RWPE1 (cell line): Measurements from ENCODE around the gene LSM14B.
"Not testable (repeated sequence)": the region's sequence is repeated elsewhere in the genome, so short reads cannot be mapped to it uniquely, and the experiment has no call there.

Experiments
- CTCF ChIA-PET: fragments of 350-600 bp; sonication (Branson Sonifier 250); formaldehyde crosslinking; extraction: SDS; loops from one replicate; lab custom pipeline; 2021; lab: Yijun Ruan, JAX
- POLR2A ChIA-PET: fragments of 400-600 bp; formaldehyde crosslinking; extraction: SDS; loops from one replicate; lab custom pipeline; 2020; ENCODE audit warnings: antibody characterized with exemption; ENCODE audit not compliant: low non-redundant PET; lab: Yijun Ruan, JAX
- DNase-seq: peaks from one replicate; pipeline ENCODE4 v3.0.0; 2012; ENCODE audit warnings: low spot score
- H3K27ac ChIP-seq: fragments of 450-650 bp; 2 replicates; pipeline ENCODE4 v1.5.1; 2017
- CTCF ChIP-seq: fragments of 450-650 bp; conservative IDR thresholded peaks from 2 replicates; pipeline ENCODE4 v1.5.1; 2017; ENCODE audit warnings: low read depth, mild to moderate bottlenecking

The LSM14B gene

GRCh38 chr20:62146019-62146755, 23.9 kb downstream of the LSM14B start:
- no peak overlapping the region; the same call in 1 of the 2 replicates for H3K27ac ChIP-seq
- ChIA-PET CTCF (no interaction called here), POLR2A (interaction anchor here (0.9 kb wide), 1 partner anchor 25 kb away, joined by 3 read pairs; no protein-coding TSS in a partner anchor)
- no peak for TF ChIP-seq CTCF
- no peak for DNase-seq

GRCh38 chr20:62147125-62147524, 24.9 kb downstream of the LSM14B start:
- ChIA-PET POLR2A (no interaction called here), CTCF (interaction anchor here (0.6 to 0.7 kb wide), 2 partner anchors 9 to 686 kb away, joined by 3 to 5 read pairs; no protein-coding TSS in a partner anchor)
- no peak for TF ChIP-seq CTCF
- H3K27ac ChIP-seq: peak overlapping the region; percentile 32
- DNase-seq: no peak

GRCh38 chr20:62147528-62147927, 25.3 kb downstream of the LSM14B start:
- no peak for TF ChIP-seq CTCF
- H3K27ac ChIP-seq: peak overlapping the region; percentile 32
- no peak for DNase-seq
- POLR2A ChIA-PET: no interaction called here
- CTCF ChIA-PET: interaction anchor here (0.6 to 0.7 kb wide), 2 partner anchors 9 to 685 kb away, joined by 3 to 5 read pairs; no protein-coding TSS in a partner anchor

GRCh38 chr20:62148383-62148782, 26.1 kb downstream of the LSM14B start:
- POLR2A ChIA-PET, DNase-seq, CTCF ChIA-PET: not testable (repeated sequence)
- H3K27ac ChIP-seq: peak overlapping the region; percentile 86

- TF ChIP-seq CTCF: no peak
- POLR2A ChIA-PET: no interaction called here
- CTCF ChIA-PET: interaction anchor here (0.7 to 1.8 kb wide), 3 partner anchors 12 to 138 kb away, joined by 3 to 13 read pairs (median 6); no protein-coding TSS in a partner anchor
- peak overlapping the region; percentile 86 for H3K27ac ChIP-seq
- no peak for DNase-seq
Measured at GRCh38 chr20:62148908-62149314, 26.6 kb downstream of the LSM14B start.

- no peak for TF ChIP-seq CTCF
- POLR2A ChIA-PET: interaction anchor here (0.5 to 0.9 kb wide), 2 partner anchors 9 to 12 kb away, joined by 3 to 5 read pairs; no protein-coding TSS in a partner anchor
- CTCF ChIA-PET: interaction anchor here (0.6 to 1.8 kb wide), 5 partner anchors 13 to 150 kb away, joined by 3 to 13 read pairs (median 3); no protein-coding TSS in a partner anchor
- peak overlapping the region; percentile 86 for H3K27ac ChIP-seq
- peak; percentile 84 for DNase-seq
Measured at GRCh38 chr20:62149532-62150309, 27.4 kb downstream of the LSM14B start.
